GM12864 (cell line): Measurements from ENCODE around the gene VASN.
"Not testable (repeated sequence)": the region's sequence is repeated elsewhere in the genome, so short reads cannot be mapped to it uniquely, and the experiment has no call there.

ENCODE experiments used
- DNase-seq: peaks from one replicate; pipeline ENCODE4 v3.0.0-alpha.2; 2011; ENCODE audit warnings: low read depth
- H3K4me3 ChIP-seq: 2 replicates; pipeline ENCODE4 v1.5.1; 2011; ENCODE audit warnings: mild to moderate bottlenecking, low read depth, low read length, control low read depth
- CTCF ChIP-seq: IDR thresholded peaks from 2 replicates; pipeline ENCODE4 v1.5.1; 2011; ENCODE audit warnings: low read depth, mild to moderate bottlenecking, moderate library complexity, low read length, control low read depth, inconsistent platforms; ENCODE audit errors: missing control alignments

VASN gene

DNA sequence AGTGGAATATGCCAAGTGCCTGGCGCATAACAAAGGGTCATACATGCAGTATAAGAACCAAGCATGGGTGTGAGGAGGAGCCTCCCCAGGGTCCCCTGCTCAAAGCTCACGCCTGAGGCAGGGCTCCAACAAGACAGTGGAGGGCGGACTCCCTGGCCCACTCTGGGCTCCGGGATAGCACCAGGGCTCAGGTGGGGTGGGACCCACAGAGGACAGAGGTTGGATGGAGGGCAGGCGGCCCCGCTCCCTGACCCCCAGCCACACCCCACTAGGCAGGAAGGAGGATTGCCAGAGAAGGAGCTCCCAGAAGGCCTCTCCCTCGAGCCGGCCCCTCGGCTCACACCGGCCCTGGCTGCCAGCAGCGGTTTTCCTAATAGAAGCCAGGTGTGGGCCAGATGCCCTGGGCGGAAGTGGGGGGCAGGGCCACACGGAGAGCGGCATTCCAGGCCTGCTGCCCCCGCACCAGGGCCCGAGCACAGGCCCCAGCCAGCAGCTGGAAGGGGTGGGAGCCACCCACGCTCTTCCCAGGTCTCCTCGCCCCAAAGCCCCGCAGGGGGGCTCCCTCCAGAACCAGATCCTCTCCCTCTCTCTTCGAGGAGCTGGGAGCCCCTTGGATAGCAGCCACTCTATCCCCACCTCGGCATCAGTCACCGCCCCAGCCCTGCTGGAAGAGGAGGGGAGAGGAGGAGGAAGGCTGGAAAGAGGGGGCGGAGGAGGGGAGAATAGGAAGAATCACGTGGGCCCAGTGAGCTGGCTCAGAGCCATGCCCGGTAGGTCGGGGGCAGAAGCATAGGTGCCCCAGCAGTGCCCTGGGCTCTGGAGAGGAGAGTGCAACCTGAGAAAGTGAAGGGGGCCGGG, 21.0 kb downstream of the VASN start:
- TF ChIP-seq CTCF, result no peak
- H3K4me3 ChIP-seq, result no peak overlapping the region
- no peak for DNase-seq

DNA sequence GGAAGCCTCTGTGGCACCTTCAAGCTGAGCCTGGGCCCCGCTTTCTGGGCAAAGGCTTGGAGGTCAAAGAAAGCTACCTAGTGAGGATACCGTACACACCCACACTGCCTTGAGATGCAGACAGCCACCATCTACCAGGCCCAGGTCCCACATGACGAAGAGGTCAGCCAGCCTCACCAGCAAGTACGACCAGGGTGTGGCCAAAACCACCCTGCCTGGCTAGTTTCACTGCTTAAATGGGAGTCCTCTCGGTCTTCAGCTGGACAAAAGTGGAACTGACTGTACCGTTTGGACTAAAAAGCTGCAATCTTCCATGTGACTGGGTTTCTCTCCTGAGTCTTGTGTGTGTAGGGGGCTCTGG, 21.6 kb downstream of the VASN start:
- DNase-seq, result no peak
- H3K4me3 ChIP-seq, result no peak overlapping the region
- no peak for TF ChIP-seq CTCF

DNA sequence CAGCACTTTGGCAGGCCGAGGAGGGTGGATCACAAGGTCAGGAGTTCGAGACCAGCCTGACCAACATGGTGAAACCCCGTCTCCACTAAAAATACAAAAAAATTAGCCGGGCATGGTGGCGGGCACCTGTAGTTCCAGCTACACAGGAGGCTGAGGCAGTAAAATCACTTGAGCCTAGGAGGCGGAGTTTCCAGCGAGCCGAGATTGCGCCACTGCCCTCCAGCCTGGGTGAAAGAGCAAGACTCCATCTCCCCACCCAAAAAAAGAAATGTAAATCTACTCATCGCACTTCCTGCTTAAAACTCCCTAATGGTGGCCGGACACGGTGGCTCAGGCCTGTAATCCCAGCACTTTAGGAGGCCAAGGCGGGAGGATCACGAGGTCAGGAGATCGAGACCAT, 22.2 kb downstream of the VASN start:
- not testable (repeated sequence) for DNase-seq, H3K4me3 ChIP-seq

DNA sequence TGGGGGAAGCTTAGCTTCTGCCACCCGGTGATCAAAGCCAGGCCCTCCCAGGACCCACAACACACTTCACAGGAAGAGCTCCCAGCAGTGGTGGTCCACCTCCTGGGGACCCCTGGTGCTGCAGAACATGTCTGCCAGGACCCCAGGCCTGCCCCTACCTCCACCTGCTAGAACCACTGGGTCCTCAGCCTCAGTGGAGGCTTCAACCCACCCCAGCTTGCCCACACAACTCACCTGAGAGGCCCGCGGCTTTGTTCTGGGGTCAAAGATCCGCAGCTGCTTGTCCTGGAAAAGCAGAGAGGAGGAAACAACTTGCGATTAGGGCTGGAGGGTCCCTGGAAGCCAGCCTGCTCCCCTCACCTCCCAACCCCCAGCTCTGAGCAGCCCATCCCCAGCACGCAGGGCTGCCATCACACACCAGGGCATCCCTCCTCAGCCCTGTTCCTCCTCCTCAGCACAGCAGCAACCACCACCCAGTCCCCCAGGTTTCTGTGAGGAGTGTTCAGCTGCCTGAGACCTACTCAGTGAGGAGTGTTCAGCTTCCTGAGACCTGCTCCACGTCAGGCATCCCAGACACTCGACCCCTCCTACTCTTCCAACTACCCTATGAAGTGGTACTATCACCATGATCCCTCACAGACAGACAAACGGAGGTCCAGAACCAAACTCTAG, 23.5 kb downstream of the VASN start:
- DNase-seq, result no peak
- no peak overlapping the region for H3K4me3 ChIP-seq
- TF ChIP-seq CTCF, result no peak

DNA sequence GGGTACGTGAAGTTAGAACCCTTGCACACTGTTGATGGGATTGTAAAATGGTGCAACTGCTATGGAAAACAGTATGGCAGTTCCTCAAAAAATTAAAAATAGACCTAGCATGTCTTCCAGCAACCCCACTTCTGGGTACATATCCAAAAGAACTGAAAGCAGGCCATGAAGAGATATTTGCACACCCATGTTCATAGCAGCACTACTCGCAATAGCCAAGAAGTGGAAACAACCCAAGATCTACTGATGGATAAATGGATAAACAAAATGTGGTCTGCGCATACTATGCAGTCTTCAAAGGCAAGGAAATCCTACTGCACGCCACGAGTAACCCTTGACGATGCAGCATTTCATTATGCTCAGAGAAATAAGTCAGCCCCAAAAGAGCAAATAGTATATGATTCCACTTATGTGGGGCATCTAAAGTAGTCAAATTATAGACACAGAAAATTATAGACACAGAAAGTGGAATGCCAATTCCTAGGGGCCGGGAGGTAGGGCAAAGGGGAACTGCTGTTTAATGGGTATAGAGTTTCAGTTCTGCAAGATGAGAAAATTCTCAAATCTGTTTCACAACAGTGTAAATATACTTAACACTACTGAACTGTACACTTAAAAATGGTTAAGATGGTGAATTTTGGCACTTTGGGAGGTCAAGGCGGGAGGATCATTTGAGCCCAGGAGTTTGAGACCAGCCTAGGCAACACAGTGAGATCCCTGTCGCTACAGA, 27.5 kb downstream of the VASN start:
- TF ChIP-seq CTCF, result no peak
- H3K4me3 ChIP-seq, result no peak overlapping the region
- DNase-seq, result no peak

DNA sequence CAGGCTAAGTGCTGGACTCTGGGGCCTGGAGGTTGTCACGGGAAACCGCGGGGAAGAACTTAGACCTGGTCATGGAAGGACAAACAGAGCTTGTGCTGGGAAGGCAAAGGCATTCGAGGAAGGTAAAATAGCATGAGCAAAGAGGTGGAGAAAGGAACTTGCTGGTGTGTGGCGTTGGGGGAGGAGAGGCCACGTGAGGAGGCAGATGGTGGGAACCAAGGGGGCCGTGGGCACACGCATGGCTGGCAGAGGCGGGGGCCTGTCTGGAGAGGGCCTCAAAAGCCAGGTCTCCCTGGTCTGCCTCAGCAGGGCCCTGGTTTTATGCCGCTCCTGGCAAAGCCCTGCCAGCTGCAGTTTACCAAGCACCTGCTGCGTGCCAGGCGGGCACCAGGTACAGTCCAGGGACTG, 29.4 kb downstream of the VASN start:
- no peak overlapping the region for H3K4me3 ChIP-seq
- no peak for TF ChIP-seq CTCF
- DNase-seq, result no peak

DNA sequence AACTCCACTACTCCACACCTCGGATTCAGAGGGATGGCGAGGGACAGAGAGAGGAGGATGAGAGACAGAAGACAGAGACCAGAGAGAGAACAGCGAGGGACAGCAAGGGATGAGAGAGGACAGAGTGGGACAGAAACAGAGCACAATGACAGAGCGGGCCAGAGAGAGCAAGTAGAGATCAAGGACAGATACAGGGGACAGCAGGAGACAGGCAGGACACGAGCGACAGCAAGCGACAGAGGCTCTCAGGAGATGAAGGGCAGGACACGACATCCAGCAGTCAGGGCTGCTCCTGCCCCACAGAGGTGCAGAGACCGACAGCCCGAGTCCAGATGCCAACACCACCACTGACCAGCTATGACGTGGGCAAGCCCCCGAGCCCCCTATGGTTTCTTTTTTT, 29.9 kb downstream of the VASN start:
- no peak for TF ChIP-seq CTCF
- H3K4me3 ChIP-seq, result no peak overlapping the region
- no peak for DNase-seq
